GM19397 (cell line): ENCODE data around the gene ACTN1.

ENCODE experiments used
- ATAC-seq: cut with Tn5 transposase; IDR thresholded peaks from one replicate; pipeline ENCODE4 v1.9.1; 2021; ENCODE audit warnings: mild to moderate bottlenecking, moderate library complexity; ENCODE audit not compliant: unreplicated experiment

The ACTN1 gene

DNA sequence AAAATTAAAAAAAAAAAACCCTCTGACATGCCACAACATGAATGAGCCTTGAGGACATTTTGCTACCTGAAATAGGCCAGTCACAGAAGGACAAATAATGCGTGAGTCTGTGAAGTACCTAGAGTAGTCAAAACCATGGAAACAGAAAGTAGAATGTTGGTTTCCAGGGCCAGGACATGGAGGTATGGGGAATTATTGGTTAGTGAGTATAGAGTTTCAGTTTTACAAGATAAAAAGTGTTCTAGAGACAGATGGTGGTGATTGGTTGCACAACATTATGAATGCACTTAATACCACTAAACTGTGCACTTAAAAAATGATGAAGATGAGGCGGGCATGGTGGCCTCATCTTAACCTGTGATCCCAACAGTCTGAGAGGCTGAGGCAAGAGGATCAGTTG is 138.6 kb downstream of the ACTN1 start:
- no peak for ATAC-seq

DNA sequence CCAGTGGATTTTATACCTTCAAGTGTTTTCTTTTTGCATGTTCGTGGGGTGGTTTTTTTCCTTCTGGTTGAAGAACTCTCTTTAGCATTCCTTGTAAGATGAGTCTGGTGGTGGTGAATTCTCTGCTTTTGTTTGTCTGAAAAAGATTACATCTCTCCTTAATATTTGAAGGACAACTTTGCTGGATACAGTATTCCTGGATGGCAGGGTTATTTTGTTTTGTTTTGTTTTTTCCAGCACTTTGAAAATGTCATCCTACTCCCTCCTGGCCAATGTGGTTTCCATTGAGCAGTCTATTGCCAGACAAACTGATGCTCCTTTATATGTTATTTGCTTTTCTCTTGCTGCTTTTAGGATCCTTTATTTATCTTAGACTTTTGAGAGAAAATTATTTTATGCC is 143.0 kb downstream of the ACTN1 start:
- ATAC-seq: no peak

DNA sequence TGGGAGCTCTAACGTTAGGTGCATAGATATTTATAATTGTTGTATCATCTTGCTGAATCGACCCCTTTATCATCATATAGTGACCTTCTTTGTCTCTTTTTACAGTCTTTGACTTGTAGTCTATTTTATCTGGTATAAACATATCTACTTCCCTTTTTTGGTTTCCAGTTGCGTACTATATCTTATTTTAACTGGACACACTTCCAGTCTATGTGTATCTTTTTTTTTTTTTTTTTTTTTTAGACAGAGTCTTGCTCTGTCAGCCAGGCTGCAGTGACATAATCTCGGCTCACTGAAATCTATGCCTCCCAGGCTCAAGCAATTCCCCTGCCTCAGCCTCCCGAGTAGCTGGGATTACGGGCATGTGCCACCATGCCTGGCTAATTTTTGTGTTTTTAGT is 144.3 kb downstream of the ACTN1 start:
- ATAC-seq: no peak

DNA sequence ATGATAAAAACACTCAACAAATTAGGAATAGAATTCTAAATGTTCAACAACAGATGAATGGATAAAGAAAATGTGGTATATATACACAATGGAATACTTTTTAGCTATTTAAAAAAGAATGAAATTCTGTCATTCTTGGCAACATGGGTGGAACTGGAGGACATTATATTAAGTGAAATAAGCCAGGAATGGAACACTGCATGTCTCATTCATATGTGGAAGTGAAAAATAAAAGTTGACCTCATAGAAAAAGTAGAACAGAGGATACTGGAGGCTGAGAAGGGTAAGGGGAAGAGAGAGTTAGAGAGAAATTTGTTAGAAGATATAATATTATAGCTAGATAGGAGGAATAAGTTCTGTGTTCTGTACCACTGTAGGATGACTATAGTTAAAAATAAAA is 150.4 kb downstream of the ACTN1 start:
- no peak for ATAC-seq

DNA sequence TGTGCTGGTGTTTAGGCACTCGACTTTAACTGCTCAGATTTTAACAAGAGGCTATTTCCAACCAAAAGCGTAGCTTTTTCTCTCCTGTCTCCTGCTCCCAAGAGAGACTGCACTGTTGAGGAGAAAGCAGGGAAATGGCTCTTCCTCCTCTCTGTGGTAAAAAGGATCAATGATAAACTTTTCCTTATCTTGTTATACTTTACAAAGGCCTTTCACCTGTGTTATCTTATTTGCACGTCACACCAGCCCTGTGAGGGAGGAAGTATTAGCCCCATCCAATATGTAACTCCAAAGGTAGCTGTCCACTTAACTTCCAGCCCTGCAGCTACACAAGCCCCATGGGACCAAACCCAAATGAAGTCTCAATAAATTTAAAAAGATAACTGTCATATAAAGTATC is 153.4 kb downstream of the ACTN1 start:
- no peak for ATAC-seq

DNA sequence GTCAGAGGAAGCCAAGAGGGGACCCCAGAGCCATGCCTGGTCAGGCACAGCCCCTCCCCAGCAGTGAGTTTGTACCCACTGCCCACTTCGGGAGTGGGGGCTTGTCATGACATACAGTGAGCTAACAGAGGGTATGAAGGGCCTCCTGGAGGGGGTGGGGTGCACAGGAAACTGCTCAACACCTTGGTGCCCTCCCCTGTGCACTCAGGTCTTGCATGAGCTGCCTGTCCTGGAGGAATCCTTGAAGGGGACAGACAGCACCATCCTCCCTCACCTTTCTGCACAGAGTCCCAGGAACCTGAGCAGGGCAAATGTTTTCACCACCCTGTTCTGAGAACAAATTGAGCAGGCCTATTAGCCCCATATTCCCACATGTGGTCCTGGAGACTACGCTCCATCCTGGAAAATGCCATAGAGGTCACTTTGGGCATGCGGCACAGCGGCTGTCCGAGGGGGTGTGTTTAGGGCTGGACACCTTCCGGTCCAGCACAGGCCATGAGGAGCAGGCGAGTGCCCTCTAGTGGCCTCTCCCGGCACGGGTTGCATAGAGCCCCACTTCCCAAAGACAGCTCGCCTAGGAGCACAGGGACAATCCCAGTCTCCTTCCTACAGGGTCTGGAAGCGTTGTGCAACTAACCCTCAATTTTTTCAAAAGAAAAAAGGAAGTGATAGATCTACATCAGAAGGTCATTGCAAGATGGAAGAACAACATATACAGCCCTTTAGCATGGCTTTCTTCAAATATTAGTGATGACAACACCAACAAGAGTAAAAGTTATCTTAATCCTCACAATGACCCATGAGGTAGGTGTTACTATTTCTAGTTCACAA is 154.4 kb downstream of the ACTN1 start:
- ATAC-seq: no peak

DNA sequence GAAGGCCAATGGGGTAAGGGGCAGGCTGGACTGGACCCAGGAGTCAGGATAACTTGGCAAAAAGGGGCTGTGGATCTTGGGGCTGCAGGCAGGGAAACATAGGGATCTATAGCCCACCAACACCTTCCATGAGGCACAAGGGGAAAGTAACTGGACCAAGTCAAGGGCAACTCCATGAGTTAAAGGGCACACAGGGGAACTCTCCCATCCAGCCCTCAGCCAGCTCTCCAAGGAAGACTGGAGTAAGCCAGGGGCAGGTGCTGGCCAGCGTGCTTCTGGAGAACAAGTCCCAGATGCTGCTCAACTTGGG is 154.9 kb downstream of the ACTN1 start:
- ATAC-seq: no peak
